Colon (tissue), 2 donors: ENCODE measurements around the gene PCDHGB6.
"Not testable (repeated sequence)": the region's sequence is repeated elsewhere in the genome, so short reads cannot be mapped to it uniquely, and the experiment has no call there.

Experiments used
- FAIRE-seq: peaks from 2 replicates; lab custom pipeline; 2012; peaks lifted over from hg19 to GRCh38; lab: Jason Lieb, UNC
- donor health status: control.
- donor health status: control.

Gene PCDHGB6

GRCh38 chr5:141388661-141389060 is 19.2 kb upstream of the PCDHGB6 start:
- FAIRE-seq = no peak

- FAIRE-seq = no peak
Measured at GRCh38 chr5:141389153-141390042, 18.4 kb upstream of the PCDHGB6 start.

- FAIRE-seq = no peak
Measured at GRCh38 chr5:141392429-141393198, 15.2 kb upstream of the PCDHGB6 start, which contains the start of gene PCDHGA8. PCDHGA8 (plus strand) TSS chr5:141392633; CDS start chr5:141392814, 181 bp downstream.

GRCh38 chr5:141393267-141393666 is 14.6 kb upstream of the PCDHGB6 start:
- no peak for FAIRE-seq

- FAIRE-seq = not testable (repeated sequence)
Measured at GRCh38 chr5:141394401-141395187, 13.2 kb upstream of the PCDHGB6 start.

GRCh38 chr5:141397756-141398551 is 9.9 kb upstream of the PCDHGB6 start, which contains the start of gene PCDHGB5:
PCDHGB5 (plus strand) TSS chr5:141397947; CDS start chr5:141398128, 181 bp downstream.
- FAIRE-seq = not testable (repeated sequence)

GRCh38 chr5:141398608-141399007 is 9.2 kb upstream of the PCDHGB6 start:
- FAIRE-seq = no peak

- FAIRE-seq = no peak
Measured at GRCh38 chr5:141399555-141400258, 8.1 kb upstream of the PCDHGB6 start.

- FAIRE-seq = no peak
Measured at GRCh38 chr5:141402553-141403243, 5.1 kb upstream of the PCDHGB6 start, which contains the start of gene PCDHGA9. PCDHGA9 (plus strand) TSS chr5:141402778; CDS start chr5:141402953, 175 bp downstream.

GRCh38 chr5:141403387-141403786 is 4.4 kb upstream of the PCDHGB6 start:
- no peak for FAIRE-seq

- FAIRE-seq = no peak
Measured at GRCh38 chr5:141409598-141410306, 1.9 kb downstream of the PCDHGB6 start.

GRCh38 chr5:141411575-141411974 is 3.8 kb downstream of the PCDHGB6 start:
- FAIRE-seq = no peak

GRCh38 chr5:141412854-141413539 is 5.2 kb downstream of the PCDHGB6 start, which contains the start of gene PCDHGA10:
PCDHGA10 (plus strand) TSS chr5:141412987; CDS start chr5:141413176, 189 bp downstream.
- FAIRE-seq = no peak

- FAIRE-seq = no peak
Measured at GRCh38 chr5:141413540-141414069, 5.8 kb downstream of the PCDHGB6 start.

GRCh38 chr5:141414548-141415274 is 6.9 kb downstream of the PCDHGB6 start:
- not testable (repeated sequence) for FAIRE-seq

GRCh38 chr5:141415275-141415618 is 7.4 kb downstream of the PCDHGB6 start:
- not testable (repeated sequence) for FAIRE-seq

GRCh38 chr5:141417494-141418172 is 9.8 kb downstream of the PCDHGB6 start, which contains the start of gene PCDHGB7:
PCDHGB7 (plus strand) TSS chr5:141417677; CDS start chr5:141417860, 183 bp downstream.
- not testable (repeated sequence) for FAIRE-seq
